B cell (primary cell): ENCODE results near the gene ITPRIPL2.

Experiments
- EZH2 ChIP-seq: IDR thresholded peaks from 2 replicates; pipeline ENCODE4 v1.6.1; 2012; ENCODE audit warnings: borderline replicate concordance, low read depth, mild to moderate bottlenecking, moderate library complexity, low read length; ENCODE audit not compliant: insufficient read depth, poor library complexity, severe bottlenecking
- TF ChIP-seq, protein P1 (sequence below): fragments of 200-600 bp; IDR thresholded peaks from one replicate; pipeline ENCODE4 v1.8.0; 2022; ENCODE audit warnings: antibody characterized with exemption, mild to moderate bottlenecking

DNA sequence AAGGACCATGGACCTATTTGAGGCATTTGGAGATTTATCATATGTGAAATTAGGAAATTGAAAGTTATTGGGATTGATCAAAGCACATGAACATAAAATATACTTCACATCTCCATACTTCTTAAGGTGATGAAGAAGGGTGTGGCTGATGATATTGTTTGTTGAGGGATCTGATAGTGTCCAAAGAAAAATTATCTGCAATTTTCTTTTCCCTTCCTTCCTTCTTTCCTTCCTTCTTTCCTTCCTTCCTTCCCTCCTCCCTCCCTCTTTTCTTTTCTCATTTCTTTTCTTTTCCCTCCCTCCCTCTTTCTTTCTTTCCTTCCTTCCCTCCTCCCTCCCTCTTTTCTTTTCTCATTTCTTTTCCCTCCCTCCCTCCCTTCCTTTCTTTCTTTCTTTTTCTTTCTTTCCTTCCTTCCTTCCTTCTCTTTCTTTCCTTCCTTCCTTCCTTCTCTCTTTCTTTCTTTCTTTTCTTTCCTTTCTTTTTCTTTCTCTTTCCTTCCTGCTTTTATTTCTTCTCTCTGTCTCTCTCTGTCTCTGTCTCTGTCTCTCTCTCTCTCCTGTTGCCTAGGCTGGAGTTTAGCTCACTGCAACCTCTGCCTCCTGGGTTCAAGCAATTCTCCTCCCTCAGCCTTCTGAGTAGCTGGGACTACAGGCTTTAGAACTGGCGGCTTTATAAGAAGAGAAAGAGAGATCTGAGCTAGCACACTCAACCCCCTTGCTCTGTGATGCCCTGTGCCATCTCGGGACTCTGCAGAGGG, 20.9 kb upstream of the ITPRIPL2 start:
- no peak for TF ChIP-seq EZH2
- TF ChIP-seq, protein P1, sequence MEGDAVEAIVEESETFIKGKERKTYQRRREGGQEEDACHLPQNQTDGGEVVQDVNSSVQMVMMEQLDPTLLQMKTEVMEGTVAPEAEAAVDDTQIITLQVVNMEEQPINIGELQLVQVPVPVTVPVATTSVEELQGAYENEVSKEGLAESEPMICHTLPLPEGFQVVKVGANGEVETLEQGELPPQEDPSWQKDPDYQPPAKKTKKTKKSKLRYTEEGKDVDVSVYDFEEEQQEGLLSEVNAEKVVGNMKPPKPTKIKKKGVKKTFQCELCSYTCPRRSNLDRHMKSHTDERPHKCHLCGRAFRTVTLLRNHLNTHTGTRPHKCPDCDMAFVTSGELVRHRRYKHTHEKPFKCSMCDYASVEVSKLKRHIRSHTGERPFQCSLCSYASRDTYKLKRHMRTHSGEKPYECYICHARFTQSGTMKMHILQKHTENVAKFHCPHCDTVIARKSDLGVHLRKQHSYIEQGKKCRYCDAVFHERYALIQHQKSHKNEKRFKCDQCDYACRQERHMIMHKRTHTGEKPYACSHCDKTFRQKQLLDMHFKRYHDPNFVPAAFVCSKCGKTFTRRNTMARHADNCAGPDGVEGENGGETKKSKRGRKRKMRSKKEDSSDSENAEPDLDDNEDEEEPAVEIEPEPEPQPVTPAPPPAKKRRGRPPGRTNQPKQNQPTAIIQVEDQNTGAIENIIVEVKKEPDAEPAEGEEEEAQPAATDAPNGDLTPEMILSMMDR: no peak
